CD4-positive, alpha-beta T cell treated with Interleukin-15 for 1 hour (primary cell): ENCODE results near the gene CPEB3.
A peak's percentile ranks its signal among the peaks of the same experiment; 100 is the strongest.
"Not testable (repeated sequence)": the region's sequence is repeated elsewhere in the genome, so short reads cannot be mapped to it uniquely, and the experiment has no call there.

Source experiments
- DNase-seq: peaks from one replicate; pipeline ENCODE4 v3.0.0-alpha.2; 2020

Gene CPEB3

GRCh38 chr10:92290837-92291615 lies at the start of gene CPEB3, which contains the start of gene MARCHF5:
Gene CPEB3, minus strand, starts transcription at chr10:92291078. Its CDS starts 50,728 bp downstream, at chr10:92240350.
Gene MARCHF5, plus strand, starts transcription at chr10:92291167. Its CDS starts 328 bp downstream, at chr10:92291495.
- DNase-seq, result peak; percentile 95

- DNase-seq, result not testable (repeated sequence)
These were observed 39.0 kb upstream of the CPEB3 start for GRCh38 chr10:92329927-92330326.

GRCh38 chr10:92328993-92329392 lies 38.1 kb upstream of the CPEB3 start:
- DNase-seq, result no peak

- DNase-seq, result no peak
These were observed 36.9 kb upstream of the CPEB3 start for GRCh38 chr10:92327445-92328433.

- no peak for DNase-seq
These were observed 32.2 kb upstream of the CPEB3 start for GRCh38 chr10:92323079-92323478.

- no peak for DNase-seq
These were observed 25.7 kb upstream of the CPEB3 start for GRCh38 chr10:92316610-92317009.

GRCh38 chr10:92313750-92314149 lies 22.9 kb upstream of the CPEB3 start:
- DNase-seq, result no peak

- no peak for DNase-seq
These were observed 18.4 kb upstream of the CPEB3 start for GRCh38 chr10:92309272-92309671.

- DNase-seq, result no peak
These were observed 14.5 kb upstream of the CPEB3 start for GRCh38 chr10:92305133-92306072.

- no peak for DNase-seq
These were observed 13.2 kb upstream of the CPEB3 start for GRCh38 chr10:92304061-92304460.

GRCh38 chr10:92303096-92303495 lies 12.2 kb upstream of the CPEB3 start:
- no peak for DNase-seq

GRCh38 chr10:92298487-92298886 lies 7.6 kb upstream of the CPEB3 start:
- DNase-seq, result no peak

GRCh38 chr10:92291921-92292845 lies 1.3 kb upstream of the CPEB3 start:
- DNase-seq, result peak; percentile 37

- DNase-seq, result no peak
These were observed 663 bp upstream of the CPEB3 start for GRCh38 chr10:92291616-92291865.

- peak; percentile 21 for DNase-seq
These were observed 622 bp downstream of the CPEB3 start for GRCh38 chr10:92290076-92290836.

- no peak for DNase-seq
These were observed 6.7 kb downstream of the CPEB3 start for GRCh38 chr10:92284112-92284704.

GRCh38 chr10:92278996-92279696 lies 11.7 kb downstream of the CPEB3 start:
- DNase-seq, result no peak

- DNase-seq, result no peak
These were observed 16.8 kb downstream of the CPEB3 start for GRCh38 chr10:92274071-92274470.

- no peak for DNase-seq
These were observed 22.1 kb downstream of the CPEB3 start for GRCh38 chr10:92268748-92269147.

GRCh38 chr10:92267343-92267742 lies 23.5 kb downstream of the CPEB3 start:
- DNase-seq, result no peak
